HG03575 (cell line): ENCODE data around the gene PRKCQ.

Source experiments
- ATAC-seq: cut with Tn5 transposase; IDR thresholded peaks from one replicate; pipeline ENCODE4 v1.9.1; 2021; ENCODE audit not compliant: unreplicated experiment, insufficient number of reproducible peaks, low FRiP score; ENCODE audit errors: extremely low read depth

PRKCQ gene

DNA sequence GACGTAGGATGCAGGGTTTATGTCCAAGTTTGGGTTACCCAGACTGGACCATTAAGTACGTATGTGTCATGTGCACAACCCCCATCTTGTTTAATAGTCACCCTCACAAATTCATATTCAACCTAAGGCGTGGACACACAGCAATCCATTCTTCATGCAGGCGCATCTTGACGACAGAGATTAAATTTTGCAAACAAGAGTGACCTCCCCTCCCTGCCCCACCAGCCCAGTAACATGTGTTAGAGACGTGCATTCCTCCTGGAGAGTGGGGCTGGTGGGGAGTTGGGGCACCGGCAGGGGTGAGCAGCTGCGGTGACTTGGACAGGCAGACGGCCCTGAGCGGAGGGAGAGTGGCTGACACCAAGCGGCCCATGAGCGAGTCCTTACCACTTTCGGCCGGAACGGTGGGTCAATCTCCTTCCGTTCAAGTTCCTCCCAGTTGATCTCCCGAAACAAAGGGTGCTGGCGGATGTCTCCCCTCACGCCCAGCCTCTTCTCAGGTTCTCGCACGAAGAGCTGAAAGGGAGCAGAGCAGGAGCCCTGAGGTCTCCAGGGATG is 149.6 kb downstream of the PRKCQ start:
- no peak for ATAC-seq

DNA sequence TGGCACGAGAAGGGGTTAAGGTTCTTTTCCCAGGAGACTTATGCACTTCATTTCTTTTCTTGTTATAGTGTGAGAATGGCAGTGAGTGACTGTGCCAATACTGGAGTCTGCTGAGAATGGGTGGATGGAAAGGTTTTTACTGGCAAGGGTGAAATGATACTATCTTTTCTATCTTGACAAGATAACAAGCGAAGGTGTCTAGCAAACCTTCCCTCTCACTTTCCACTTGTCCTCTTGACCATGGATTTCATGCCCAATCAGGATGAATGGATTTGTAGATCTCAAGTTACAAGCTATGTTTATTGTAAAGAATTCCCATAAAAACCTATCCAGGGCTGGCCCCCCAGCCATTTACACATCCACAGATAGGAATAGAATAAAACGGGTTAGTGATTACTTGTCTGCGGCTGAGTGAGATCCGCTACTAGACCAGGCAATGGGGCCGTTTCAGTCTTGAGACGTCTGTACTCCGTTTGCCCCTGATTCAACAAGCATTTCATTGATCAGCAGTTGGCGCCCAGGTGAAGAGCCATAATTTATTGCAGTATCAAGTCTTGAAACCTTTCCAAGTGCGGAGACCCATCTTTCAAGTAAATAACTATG is 152.6 kb downstream of the PRKCQ start:
- ATAC-seq = no peak

DNA sequence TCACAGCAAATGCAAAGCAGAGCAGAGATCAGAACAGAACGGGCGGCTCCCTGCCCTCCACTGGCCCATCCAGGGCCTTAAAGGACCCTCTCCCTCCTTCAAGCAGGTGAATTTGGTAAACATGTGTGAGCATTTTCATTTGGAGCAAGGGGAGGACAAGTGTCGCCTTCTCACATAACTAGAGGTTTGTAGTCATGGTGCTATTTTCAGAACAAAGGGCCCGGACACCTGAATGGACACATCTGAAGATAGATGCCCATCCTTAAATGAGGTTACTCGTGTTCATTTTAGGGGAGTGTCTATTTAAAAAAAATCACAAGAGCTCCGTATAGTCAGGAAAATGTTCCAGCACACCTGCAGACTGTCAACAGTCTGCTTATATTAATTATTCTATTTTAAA is 153.8 kb downstream of the PRKCQ start:
- ATAC-seq = no peak

DNA sequence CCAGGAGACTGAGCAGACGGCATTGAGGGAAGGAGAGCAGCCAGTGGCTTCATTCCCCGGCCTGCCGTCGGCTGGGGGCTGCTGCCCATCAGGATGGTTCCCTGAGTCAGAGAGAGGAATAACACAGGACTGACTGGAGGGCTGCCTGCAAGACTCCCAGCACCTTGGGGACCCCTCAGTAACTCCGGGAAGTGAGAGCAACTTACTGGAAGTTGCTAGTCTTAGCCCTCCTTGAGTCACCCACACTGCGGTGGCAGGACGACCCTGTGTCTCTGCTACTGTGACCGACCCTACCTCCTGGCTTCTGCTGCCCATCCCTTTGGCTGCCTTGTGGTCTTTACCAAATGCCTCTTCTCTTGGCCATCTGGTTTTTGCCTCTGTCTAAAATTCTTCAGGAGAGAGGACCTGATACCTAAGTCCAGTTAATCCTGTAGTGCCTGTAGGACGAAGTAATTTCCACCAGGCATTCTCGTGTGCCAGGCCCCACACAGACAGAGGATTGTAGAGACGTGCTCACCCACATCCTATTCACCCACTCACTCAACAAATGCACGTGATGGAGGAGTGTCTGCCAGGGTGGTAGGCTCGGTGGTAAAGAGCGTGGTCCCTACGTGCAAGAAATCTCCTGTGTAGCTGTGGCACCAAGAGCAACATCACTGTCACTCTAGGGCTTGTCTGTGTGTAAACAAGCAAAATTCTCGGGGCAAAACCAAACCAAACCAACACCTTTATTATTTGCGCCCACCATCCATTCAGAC is 156.5 kb downstream of the PRKCQ start:
- ATAC-seq = no peak

DNA sequence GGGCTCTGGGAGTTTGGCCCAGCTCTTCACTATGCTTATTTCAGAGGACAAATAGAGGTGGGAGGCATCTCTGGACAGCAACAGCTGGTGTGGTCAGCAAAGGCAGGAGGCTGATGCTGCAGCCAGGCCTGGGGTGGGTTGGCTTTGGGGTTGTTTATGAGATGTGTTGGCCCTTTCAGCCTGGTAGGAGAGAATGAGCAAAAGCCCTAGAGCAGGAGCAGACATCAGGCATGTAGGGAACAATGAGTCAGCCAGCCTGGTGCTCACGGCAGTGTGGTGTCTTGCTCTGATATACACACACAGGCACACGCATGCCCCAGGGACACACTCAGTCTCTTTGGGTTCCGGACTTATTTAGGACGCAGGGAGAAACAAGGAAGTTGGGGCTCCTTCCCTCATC is 157.1 kb downstream of the PRKCQ start:
- no peak for ATAC-seq

DNA sequence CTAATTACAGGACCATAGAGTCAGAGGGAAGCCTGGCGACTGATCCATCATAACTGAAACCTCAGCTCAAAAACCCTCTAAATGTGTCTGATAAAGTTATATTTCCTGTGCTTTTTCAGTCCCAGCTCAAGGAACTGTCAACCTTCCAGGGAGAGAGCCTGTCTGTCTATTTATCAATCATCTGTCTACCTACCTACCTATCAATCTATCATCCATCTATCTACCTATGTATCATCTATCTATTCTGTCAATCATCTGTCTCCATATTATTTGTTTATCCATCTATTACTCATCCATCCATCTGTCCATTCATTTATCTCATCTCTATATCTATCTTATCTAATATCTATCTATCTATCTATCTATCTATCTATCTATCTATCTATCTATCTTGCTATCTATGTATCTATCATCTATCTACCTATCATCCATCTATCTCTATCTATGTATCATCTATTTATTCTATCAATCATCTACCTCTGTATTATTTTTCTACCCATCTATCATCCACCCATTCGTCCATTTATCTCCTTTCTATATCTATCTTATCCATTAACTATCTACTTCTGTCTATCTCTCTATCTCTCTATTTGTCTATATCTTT is 161.4 kb downstream of the PRKCQ start:
- no peak for ATAC-seq

DNA sequence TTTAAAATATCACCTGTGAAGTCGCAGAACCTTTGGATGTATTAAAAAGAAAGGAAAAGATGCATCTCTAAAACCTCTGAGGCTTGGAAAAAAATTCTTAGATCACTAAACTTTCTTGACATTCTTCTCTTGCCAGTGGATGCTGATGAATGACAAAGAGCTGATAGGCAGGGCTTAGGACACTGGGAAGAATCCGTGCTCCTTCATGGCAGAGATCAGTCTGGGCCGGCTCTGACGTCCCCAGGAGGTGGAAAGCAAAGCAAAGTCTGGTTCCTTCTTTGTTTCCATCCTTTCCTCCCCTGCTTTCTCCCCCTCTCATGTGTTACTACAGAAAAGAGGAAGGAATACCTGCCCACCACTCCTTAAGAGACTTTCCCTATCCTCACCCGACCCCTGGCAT is 161.9 kb downstream of the PRKCQ start:
- no peak for ATAC-seq

DNA sequence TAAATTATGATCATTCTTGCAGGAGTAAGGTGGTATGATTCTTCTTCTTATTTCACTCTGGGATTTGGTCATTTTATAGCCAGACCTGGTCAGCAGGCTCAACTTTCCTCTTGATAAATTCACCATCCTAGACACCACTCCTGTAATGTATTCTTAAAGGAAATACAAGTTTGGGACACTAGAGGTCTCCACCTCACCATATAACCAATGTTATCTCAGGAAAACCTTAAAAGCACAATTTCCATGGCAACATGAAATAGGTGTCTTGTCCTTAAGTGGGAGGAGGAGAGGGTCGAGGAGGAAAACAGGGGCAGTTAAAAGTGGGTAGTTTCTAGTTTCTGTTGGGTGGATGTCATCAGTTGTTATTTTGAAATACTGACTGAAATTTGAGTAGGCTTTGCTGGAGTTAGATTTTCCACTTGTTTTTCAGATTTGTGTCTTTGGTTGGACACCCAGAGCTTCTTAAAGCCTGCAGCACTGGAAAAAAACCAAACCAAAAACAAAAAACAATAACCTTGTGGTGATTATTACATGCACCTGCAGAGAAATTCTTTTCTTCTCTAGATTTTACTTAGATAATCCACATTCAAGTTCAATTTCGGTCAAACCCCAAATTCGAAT is 163.1 kb downstream of the PRKCQ start:
- no peak for ATAC-seq

DNA sequence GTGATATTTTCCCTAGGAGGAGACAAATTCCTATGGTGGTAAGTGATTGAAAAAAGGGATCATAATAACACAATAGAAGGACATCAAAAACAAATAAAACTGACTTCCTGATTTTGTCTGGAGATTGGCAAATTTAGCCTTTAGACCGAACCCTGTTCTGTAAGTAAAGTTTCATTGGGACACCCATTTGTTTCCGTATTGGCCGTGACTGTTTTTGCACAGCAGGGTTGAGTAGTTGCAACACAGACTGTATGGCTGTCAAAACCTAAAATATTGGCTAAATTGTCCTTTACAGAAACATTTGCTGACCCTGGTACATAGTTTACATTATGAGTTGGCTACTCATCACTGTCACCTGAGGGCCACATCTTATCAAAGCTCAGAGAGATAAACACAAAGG is 168.6 kb downstream of the PRKCQ start:
- no peak for ATAC-seq

DNA sequence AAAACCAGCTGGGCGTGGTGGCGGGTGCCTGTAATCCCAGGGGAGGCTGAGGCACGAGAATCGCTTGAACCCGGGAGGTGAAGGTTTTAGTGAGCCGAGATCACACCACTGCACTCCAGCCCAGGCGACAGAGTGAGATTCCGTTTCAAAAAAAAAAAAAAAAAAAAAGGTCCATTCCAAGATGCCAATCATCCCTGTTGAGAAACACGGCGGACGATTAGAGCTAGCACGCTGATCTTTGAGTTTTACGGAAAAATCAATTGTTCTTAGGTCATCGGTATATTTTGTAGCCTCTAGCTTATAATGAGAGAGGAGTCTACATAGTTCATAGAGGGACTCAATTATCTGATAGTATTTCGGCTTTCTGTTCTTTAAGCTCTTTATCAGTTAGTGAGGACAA is 169.2 kb downstream of the PRKCQ start:
- ATAC-seq = no peak

DNA sequence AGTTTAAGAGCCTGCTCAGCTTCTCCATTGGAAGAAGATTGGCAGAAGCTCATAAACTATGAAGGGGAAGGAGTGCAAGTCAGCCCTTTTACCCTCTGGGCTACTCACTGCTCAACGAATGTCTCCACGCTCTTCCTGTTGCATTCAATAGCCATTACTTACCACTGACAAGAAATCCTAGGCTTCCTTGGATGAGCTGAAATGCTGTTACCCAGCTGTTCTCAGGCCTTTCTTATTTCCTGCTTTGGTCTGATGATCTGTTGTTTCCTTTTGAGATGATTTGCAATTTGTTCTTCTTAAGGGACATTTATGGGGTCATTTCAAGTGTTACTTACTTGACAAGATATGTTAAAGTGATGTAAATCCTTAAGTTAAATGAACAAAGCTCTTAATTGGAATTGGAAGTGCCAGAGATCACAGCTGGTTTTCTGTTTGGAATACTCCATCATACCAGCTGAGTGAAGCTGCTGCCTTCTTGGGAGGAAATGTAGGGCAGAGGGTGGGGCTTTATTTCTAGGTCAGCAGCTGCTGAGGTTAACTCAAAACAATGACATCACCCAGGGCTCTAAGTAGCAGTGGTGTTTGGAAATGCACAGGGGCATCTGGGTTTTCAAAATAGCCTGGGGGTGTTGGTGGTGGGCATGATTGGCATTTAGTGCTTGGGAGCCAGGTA is 170.0 kb downstream of the PRKCQ start:
- ATAC-seq = no peak

DNA sequence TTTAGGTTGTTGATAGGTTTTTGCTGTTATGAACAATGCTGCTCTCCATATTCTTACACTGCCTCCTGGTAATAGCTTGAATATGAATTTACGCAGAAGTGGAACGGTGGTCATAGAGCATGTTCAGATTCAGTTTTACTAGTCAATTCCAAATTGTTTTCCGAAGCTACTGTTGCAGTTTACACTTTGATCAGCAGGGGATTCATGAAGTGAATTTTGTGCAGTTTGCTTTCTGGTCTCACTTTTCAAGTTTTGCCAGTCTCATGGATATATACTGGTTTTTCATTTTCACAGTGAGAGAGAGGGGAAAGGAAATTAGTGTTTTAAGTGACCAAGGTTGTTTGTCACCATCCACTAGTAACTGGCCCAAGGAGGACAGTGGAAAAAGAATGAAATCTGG is 171.3 kb downstream of the PRKCQ start:
- no peak for ATAC-seq

DNA sequence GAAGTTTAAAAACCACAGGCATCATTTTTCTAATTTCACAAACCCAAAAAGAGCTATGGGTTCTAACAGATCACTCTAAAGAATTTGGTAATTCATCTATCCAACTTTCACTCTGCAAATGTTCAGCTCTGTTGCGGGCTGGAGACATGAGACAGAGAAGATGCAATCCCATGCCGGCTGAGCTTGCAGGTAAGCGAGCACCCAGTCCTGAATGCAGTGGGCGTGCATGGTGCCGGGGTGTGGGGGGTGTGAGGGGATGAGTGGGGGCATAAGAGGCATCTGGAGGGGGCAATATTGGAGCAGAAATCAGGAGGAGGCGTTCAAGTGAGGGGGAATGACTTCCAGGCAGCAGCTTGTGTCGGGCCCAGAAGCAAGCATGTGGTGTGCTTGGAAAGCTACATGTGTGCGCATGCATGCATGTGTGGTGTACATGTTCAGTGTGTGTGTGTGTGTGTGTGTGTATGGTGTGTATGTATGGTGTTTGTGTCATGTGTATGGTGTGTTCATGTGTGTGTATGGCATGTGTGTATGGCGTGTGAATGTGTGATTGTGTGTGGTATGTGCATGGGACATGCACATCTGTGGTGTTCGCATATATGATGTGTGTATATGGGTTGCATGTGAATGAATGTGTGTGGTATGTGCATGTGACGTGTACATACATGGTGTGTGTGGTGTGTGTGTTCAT is 172.9 kb downstream of the PRKCQ start:
- ATAC-seq = no peak

DNA sequence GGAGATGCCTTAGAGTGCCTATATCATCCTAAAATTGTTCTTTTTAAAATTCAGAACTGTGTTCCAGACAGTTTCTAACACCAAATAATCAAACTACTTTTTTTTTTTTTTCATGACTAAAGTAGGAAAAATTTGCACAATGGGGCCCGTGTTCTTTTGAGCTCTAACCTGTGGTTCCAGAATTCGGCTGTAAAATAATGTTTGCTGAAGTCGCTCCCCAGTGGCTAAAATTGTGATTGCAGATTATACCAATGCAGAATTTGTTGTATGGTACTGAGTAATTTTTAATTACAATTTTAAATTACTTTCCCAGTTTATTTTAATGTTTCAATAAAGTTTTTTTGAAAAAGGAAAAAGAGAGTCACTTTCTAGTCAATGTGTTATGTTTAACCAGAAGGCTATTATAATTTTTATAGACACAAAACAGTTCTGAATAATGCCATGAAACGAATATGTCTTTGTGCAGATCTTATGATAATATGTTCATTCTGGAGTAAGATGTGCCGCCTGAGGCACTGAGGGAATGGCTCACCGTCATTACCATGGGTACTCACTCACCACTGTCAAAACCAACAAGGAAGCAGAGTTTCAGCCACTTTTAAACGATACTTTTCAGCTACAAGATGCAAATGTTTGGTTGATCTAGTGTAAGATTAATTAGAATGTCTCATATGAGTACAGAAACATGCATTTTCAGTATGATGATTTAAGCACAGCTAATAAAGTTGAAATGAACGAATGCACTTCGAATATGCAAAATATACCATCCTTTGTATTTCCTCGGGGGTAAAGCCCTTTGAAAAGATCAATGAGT is 173.6 kb downstream of the PRKCQ start:
- no peak for ATAC-seq

DNA sequence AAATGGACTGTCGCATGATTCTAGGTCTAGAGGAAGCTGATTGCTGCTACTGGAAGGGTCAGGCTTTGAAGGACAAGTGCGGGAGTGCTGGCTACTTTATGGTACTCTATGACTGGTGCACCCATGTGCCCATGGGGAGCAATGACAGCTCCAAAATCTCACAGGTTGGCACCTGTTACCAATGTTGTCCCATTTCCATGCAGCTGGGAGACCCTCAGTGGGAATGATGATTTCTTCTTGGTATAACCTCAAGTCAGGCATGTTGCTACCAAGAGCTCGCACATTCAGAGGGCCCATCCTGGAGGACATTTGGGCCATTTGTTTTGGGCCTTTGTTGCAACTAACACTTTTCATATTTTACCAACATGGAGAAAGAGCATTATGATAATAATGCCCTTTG is 174.4 kb downstream of the PRKCQ start:
- no peak for ATAC-seq

DNA sequence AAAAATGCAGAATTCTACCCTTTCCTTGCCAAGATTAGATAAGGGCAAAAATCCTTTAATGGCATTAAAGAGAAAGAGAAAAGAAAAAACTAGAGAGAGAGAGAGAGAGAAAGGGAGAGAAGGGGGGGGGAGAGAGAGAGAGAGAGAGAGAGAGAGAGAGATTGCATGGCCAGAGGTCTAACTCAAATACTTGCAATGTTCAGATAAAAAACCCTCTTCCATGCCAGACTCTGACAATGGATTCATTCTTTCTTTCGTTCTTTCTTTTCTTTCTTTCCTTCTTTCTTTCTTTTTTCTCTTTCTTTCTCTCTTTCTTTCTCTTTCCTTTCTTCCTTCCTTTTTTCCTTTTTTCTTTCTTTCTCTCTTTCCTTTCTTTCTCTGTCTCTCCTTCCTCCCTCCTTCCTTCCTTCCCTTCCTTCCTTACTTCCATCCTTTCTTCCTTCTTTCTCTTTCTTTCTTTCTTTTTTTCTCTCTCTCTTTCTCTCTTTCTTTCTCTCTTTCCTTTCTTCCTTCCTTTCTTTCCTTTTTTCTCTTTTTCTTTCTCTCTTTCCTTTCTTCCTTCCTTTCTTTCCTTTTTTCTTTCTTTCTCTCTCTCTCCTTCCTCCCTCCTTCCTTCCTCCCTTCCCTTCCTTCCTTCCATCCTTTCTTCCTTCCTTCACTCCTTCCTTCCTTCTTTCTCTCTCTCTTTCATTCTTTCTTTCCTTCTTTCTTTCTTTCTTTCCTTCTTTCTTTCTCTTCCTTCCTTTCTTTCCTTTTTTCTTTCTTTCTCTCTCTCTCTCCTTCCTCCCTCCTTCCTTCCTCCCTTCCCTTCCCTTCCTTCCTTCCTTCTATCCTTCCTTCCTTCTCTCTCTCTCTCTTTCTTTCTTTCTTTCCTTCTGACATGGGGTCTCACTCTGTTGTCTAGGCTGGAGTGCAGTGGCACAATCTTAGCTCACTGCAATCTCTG is 175.7 kb downstream of the PRKCQ start:
- ATAC-seq = no peak

DNA sequence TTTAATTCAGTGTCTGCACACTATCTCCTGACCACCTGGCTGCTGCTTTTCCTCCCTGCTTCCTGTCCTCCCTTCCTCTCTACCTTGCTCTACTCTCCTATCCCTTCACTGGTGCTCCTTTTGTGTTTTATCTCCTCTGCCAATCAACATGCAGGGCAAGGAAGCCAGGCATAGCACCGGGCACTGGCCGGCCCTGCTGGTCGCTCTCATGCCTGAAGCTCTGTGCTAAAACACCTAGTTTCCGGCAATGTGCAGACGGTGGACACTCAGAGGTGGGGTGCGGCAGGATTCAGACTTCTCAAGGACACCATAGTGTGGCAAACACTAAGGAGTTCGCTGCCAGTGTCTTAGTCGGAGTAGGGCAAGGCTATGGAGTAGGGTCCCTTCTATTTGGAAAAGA is 177.1 kb downstream of the PRKCQ start:
- ATAC-seq = no peak
